HTERT RPE-1 (cell line): ENCODE data around the gene LLCFC1.

Source experiments
- in situ Hi-C: fragments of 300-500 bp; cut with MboI; formaldehyde crosslinking; loops from 4 replicates; pipeline ENCODE4 v1.14.3; 2020; ENCODE audit warnings: low sequenced_read_pairs

LLCFC1 gene

GRCh38 chr7:142908921-142909890 is 30.1 kb upstream of the LLCFC1 start:
- in situ Hi-C loops, result no loop called here

- in situ Hi-C loops, result no loop called here
Observed at GRCh38 chr7:142910031-142910433, 29.3 kb upstream of the LLCFC1 start.

- in situ Hi-C loops, result no loop called here
Observed at GRCh38 chr7:142910481-142910880, 28.8 kb upstream of the LLCFC1 start.

- in situ Hi-C loops, result no loop called here
Observed at GRCh38 chr7:142913051-142913450, 26.2 kb upstream of the LLCFC1 start.

GRCh38 chr7:142913566-142913965 is 25.7 kb upstream of the LLCFC1 start:
- in situ Hi-C loops, result no loop called here

- in situ Hi-C loops, result no loop called here
Observed at GRCh38 chr7:142914121-142914520, 25.2 kb upstream of the LLCFC1 start.

- in situ Hi-C loops, result no loop called here
Observed at GRCh38 chr7:142915315-142915714, 24.0 kb upstream of the LLCFC1 start.

- in situ Hi-C loops, result no loop called here
Observed at GRCh38 chr7:142916508-142916907, 22.8 kb upstream of the LLCFC1 start.

GRCh38 chr7:142917447-142917846 is 21.8 kb upstream of the LLCFC1 start:
- in situ Hi-C loops, result no loop called here

- in situ Hi-C loops, result no loop called here
Observed at GRCh38 chr7:142918901-142919300, 20.4 kb upstream of the LLCFC1 start.

- in situ Hi-C loops, result no loop called here
Observed at GRCh38 chr7:142919656-142920055, 19.6 kb upstream of the LLCFC1 start.

GRCh38 chr7:142923391-142923790 is 15.9 kb upstream of the LLCFC1 start:
- in situ Hi-C loops, result no loop called here

- in situ Hi-C loops, result no loop called here
Observed at GRCh38 chr7:142925413-142925812, 13.9 kb upstream of the LLCFC1 start.

- in situ Hi-C loops, result no loop called here
Observed at GRCh38 chr7:142927085-142927745, 12.1 kb upstream of the LLCFC1 start.

GRCh38 chr7:142927949-142928348 is 11.3 kb upstream of the LLCFC1 start:
- in situ Hi-C loops, result no loop called here

GRCh38 chr7:142930126-142930730 is 9.1 kb upstream of the LLCFC1 start:
- in situ Hi-C loops, result no loop called here

- in situ Hi-C loops, result no loop called here
Observed at GRCh38 chr7:142932386-142933091, 6.7 kb upstream of the LLCFC1 start.

GRCh38 chr7:142933092-142933475 is 6.2 kb upstream of the LLCFC1 start:
- in situ Hi-C loops, result no loop called here

- in situ Hi-C loops, result no loop called here
Observed at GRCh38 chr7:142933624-142934023, 5.7 kb upstream of the LLCFC1 start, which contains the start of gene TRPV5. Gene TRPV5 (minus strand): TSS chr7:142933746. CDS start chr7:142933459, 287 bp downstream.

- in situ Hi-C loops, result no loop called here
Observed at GRCh38 chr7:142934056-142934455, 5.2 kb upstream of the LLCFC1 start.
